Mesothelial cell of epicardium (in vitro differentiated cells): ENCODE data around the gene TMEM204. TPM values are rescaled to one million over a fixed set of nuclear protein-coding genes. Genes with fewer than 3 reads are reported as not detected.

Experiments used
- DNase-seq, 2 experiments: peaks; one replicate each; pipeline ENCODE4 v3.0.0; 2021; ENCODE audit warnings: low spot score in 2 of 2; ENCODE audit not compliant: unreplicated experiment in 2 of 2
- H3K27ac Mint-ChIP-seq: 2 replicates; pipeline ENCODE4 v1.8.0; 2021; ENCODE audit warnings: mixed read lengths
- H3K27me3 Mint-ChIP-seq: 2 replicates; pipeline ENCODE4 v1.8.0; 2021; ENCODE audit warnings: low read depth, mixed read lengths
- H3K36me3 Mint-ChIP-seq: 2 replicates; pipeline ENCODE4 v1.8.0; 2021; ENCODE audit warnings: mixed read lengths
- H3K4me1 Mint-ChIP-seq: 2 replicates; pipeline ENCODE4 v1.8.0; 2021; ENCODE audit warnings: mixed read lengths
- H3K4me3 Mint-ChIP-seq: 2 replicates; pipeline ENCODE4 v1.8.0; 2021; ENCODE audit warnings: mild to moderate bottlenecking, moderate library complexity, mixed read lengths
- H3K9me3 Mint-ChIP-seq: 2 replicates; pipeline ENCODE4 v1.8.0; 2021; ENCODE audit warnings: mixed read lengths
- total RNA-seq: library from RNA; stranded (reverse); gene quantifications from 3 replicates; pipeline ENCODE4 v1.2.1, GENCODE V29; 2021
- TF ChIP-seq, protein P1 (sequence below): fragments of 200-600 bp; sonication (generic); IDR thresholded peaks from one replicate; pipeline ENCODE4 v1.5.0; 2021; ENCODE audit warnings: antibody characterized with exemption; ENCODE audit not compliant: unreplicated experiment

TMEM204 gene
- total RNA-seq, 1 donor from 2014 or later: 7.7 TPM

DNA sequence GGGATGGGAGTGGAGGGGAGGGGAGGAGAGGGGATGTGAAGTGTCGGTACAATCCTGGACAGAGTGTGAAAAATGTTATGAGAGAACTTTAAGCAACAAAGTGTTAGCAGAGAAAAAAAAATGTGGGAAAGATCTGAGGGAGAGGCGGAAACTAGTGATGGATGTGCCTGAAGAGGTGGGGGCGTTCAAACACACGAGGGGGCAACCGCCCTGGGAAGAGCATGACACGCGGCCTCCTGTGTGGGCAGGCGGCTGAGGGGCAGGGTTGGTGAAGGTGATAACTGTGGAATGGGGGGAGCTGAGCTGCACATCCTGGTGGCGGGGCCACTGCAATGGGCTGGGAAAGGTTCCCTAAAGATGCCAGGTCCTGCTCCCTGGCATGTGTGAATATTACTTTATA is 48.3 kb downstream of the TMEM204 start:
- Mint-ChIP-seq H3K27ac (no peak overlapping the region), H3K36me3 (peaks cover 38% of the 10 kb centered on the region), H3K27me3 (no peaks in the 10 kb centered on the region), H3K9me3 (no peaks in the 10 kb centered on the region), H3K4me3 (no peak overlapping the region), H3K4me1 (no peaks in the 10 kb centered on the region)
- TF ChIP-seq, protein P1, sequence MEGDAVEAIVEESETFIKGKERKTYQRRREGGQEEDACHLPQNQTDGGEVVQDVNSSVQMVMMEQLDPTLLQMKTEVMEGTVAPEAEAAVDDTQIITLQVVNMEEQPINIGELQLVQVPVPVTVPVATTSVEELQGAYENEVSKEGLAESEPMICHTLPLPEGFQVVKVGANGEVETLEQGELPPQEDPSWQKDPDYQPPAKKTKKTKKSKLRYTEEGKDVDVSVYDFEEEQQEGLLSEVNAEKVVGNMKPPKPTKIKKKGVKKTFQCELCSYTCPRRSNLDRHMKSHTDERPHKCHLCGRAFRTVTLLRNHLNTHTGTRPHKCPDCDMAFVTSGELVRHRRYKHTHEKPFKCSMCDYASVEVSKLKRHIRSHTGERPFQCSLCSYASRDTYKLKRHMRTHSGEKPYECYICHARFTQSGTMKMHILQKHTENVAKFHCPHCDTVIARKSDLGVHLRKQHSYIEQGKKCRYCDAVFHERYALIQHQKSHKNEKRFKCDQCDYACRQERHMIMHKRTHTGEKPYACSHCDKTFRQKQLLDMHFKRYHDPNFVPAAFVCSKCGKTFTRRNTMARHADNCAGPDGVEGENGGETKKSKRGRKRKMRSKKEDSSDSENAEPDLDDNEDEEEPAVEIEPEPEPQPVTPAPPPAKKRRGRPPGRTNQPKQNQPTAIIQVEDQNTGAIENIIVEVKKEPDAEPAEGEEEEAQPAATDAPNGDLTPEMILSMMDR: no peak
- no peak for DNase-seq

DNA sequence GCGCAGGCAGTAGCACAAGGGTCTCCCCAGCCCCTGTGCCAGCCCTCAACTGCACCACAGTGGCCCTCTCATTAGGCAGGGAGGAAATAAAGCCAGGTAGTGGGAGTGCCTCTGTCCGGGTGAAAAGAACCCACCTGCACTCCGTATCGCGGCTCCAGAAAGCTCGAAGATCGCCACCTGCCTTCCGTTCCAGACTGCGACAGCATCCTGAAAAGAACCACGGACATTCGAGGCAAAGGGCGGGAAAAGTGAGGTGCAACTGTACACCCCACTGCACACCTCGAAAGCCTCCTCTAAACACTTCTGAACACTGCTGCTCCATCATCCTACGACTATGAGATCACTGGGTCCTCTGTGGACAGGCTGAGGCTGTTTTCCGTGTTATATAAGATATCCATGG is 49.7 kb downstream of the TMEM204 start:
- H3K4me3 Mint-ChIP-seq: no peak overlapping the region
- no peaks in the 10 kb centered on the region for H3K4me1 Mint-ChIP-seq
- TF ChIP-seq, protein P1: no peak
- no peaks in the 10 kb centered on the region for H3K27me3 Mint-ChIP-seq
- no peaks in the 10 kb centered on the region for H3K9me3 Mint-ChIP-seq
- no peak overlapping the region for H3K27ac Mint-ChIP-seq
- H3K36me3 Mint-ChIP-seq: peaks cover 37% of the 10 kb centered on the region
- no peak for DNase-seq

DNA sequence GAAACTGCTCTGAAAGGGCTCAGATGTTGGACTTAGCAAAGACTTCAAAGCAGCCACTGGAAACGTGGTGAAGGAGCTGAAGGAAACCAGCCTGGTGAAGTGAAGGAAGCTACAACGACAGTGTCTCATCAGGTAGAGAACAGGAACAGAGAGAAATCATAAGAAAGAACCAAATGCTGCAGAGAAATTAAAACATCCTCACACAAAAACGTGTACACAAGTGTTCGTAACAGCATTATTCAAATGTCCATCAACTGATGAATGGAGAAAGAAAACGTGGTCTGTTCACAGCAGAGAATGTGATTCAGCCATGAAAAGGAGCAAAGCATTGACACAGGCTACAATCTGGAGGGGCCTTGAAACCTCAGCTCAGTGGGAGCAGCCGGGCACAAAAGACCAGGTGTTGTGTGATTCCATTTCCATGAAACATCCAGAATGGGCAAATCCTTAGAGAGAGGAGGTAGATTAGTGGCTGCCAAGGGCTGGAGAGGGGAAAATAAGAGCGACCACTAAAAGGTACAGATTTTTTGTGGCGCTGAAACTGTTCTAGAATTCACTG is 51.5 kb downstream of the TMEM204 start:
- DNase-seq: no peak
- Mint-ChIP-seq H3K27ac (no peak overlapping the region), H3K4me3 (no peak overlapping the region), H3K36me3 (peaks cover 29% of the 10 kb centered on the region), H3K27me3 (no peaks in the 10 kb centered on the region), H3K4me1 (no peaks in the 10 kb centered on the region), H3K9me3 (no peaks in the 10 kb centered on the region)
- TF ChIP-seq, protein P1: no peak

DNA sequence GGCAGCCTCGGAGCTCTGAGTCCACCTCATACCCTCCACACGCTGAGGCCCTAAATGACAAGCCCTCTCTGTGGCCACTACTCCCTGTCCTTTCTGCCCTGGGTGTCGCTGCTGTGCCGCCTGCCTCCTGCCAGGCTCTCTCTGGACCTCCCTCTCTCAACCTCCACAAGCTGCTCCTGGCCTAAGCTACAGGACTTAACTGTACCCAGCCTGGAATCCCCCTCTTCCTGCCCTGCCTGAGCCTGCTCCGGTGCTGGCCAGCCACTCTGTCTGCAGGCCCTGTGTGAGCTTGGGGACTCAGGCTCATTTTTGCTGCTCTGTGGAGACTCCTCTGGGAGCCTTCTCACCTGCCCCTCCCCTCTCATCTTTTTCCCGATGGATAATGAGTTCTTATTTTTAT is 56.9 kb downstream of the TMEM204 start:
- no peak overlapping the region for H3K4me3 Mint-ChIP-seq
- DNase-seq: no peak
- H3K4me1 Mint-ChIP-seq: no peaks in the 10 kb centered on the region
- H3K9me3 Mint-ChIP-seq: no peaks in the 10 kb centered on the region
- peaks cover 24% of the 10 kb centered on the region for H3K36me3 Mint-ChIP-seq
- TF ChIP-seq, protein P1: no peak
- no peaks in the 10 kb centered on the region for H3K27me3 Mint-ChIP-seq
- no peak overlapping the region for H3K27ac Mint-ChIP-seq

- no peaks in the 10 kb centered on the region for H3K4me1 Mint-ChIP-seq
- no peaks in the 10 kb centered on the region for H3K27me3 Mint-ChIP-seq
- H3K27ac Mint-ChIP-seq: no peak overlapping the region
- TF ChIP-seq, protein P1: no peak
- no peak for DNase-seq
- H3K9me3 Mint-ChIP-seq: no peaks in the 10 kb centered on the region
- H3K4me3 Mint-ChIP-seq: no peak overlapping the region
- H3K36me3 Mint-ChIP-seq: peaks cover 24% of the 10 kb centered on the region
These were observed 57.7 kb downstream of the TMEM204 start for GRCh38 chr16:1590930-1591705.
